Parathyroid adenoma (tissue), 2 donors: ENCODE results near the gene DIPK1A.

Experiments
- H2AFZ ChIP-seq: fragments of 300-600 bp; sonication (generic); one replicate; pipeline ENCODE4 v1.7.0; 2017; ENCODE audit warnings: antibody characterized with exemption, mild to moderate bottlenecking
- H3K27ac ChIP-seq: fragments of 300-600 bp; sonication (generic); one replicate; pipeline ENCODE4 v1.7.0; 2017
- H3K27me3 ChIP-seq: fragments of 300-600 bp; sonication (generic); one replicate; pipeline ENCODE4 v1.7.0; 2017; ENCODE audit warnings: low read length; ENCODE audit not compliant: control insufficient read depth, insufficient read depth
- H3K36me3 ChIP-seq: fragments of 300-600 bp; sonication (generic); one replicate; pipeline ENCODE4 v1.7.0; 2017; ENCODE audit warnings: low read length; ENCODE audit not compliant: control insufficient read depth, insufficient read depth
- H3K4me1 ChIP-seq: fragments of 300-600 bp; sonication (generic); one replicate; pipeline ENCODE4 v1.7.0; 2017; ENCODE audit warnings: control low read depth
- H3K4me2 ChIP-seq: fragments of 300-600 bp; sonication (generic); one replicate; pipeline ENCODE4 v1.7.0; 2017; ENCODE audit warnings: low read length
- H3K4me3 ChIP-seq: fragments of 300-600 bp; sonication (generic); one replicate; pipeline ENCODE4 v1.7.0; 2017; ENCODE audit warnings: low read depth, low read length
- H3K79me2 ChIP-seq: fragments of 300-600 bp; sonication (generic); one replicate; pipeline ENCODE4 v1.7.0; 2017; ENCODE audit warnings: control low read depth
- H3K9ac ChIP-seq: fragments of 300-600 bp; sonication (generic); one replicate; pipeline ENCODE4 v1.7.0; 2017; ENCODE audit warnings: mild to moderate bottlenecking
- H3K9me3 ChIP-seq: fragments of 300-600 bp; sonication (generic); one replicate; pipeline ENCODE4 v1.7.0; 2017; ENCODE audit warnings: low read length; ENCODE audit not compliant: control insufficient read depth
- CTCF ChIP-seq: fragments of 300-600 bp; sonication (generic); IDR thresholded peaks from one replicate; pipeline ENCODE4 v1.7.0; 2017; ENCODE audit warnings: antibody characterized with exemption, mild to moderate bottlenecking
- donor health status: primary hyperparathyroidism.

Gene DIPK1A

GRCh38 chr1:92803140-92803887 lies 157.9 kb downstream of the DIPK1A start:
- H3K4me2 ChIP-seq = no peak overlapping the region
- H3K27ac ChIP-seq = no peak overlapping the region
- H3K4me3 ChIP-seq = no peak overlapping the region
- TF ChIP-seq CTCF = no peak
- no peaks in the 10 kb centered on the region for H3K79me2 ChIP-seq
- no peak overlapping the region for H3K9ac ChIP-seq
- no peaks in the 10 kb centered on the region for H3K9me3 ChIP-seq
- no peaks in the 10 kb centered on the region for H3K36me3 ChIP-seq
- H3K4me1 ChIP-seq = no peaks in the 10 kb centered on the region
- no peak overlapping the region for H2AFZ ChIP-seq
- no peaks in the 10 kb centered on the region for H3K27me3 ChIP-seq

GRCh38 chr1:92797961-92798360 lies 163.3 kb downstream of the DIPK1A start:
- H3K27ac ChIP-seq = no peak overlapping the region
- no peaks in the 10 kb centered on the region for H3K4me1 ChIP-seq
- TF ChIP-seq CTCF = no peak
- H3K36me3 ChIP-seq = no peaks in the 10 kb centered on the region
- H2AFZ ChIP-seq = no peak overlapping the region
- H3K9ac ChIP-seq = no peak overlapping the region
- H3K4me3 ChIP-seq = no peak overlapping the region
- no peak overlapping the region for H3K4me2 ChIP-seq
- H3K9me3 ChIP-seq = no peaks in the 10 kb centered on the region
- no peaks in the 10 kb centered on the region for H3K27me3 ChIP-seq
- no peaks in the 10 kb centered on the region for H3K79me2 ChIP-seq

- Histone ChIP-seq H3K9me3 (no peaks in the 10 kb centered on the region), H3K36me3 (no peaks in the 10 kb centered on the region), H3K9ac (no peak overlapping the region), H3K4me2 (no peak overlapping the region), H3K4me3 (no peak overlapping the region), H3K79me2 (no peaks in the 10 kb centered on the region), H2AFZ (no peak overlapping the region), H3K4me1 (no peaks in the 10 kb centered on the region), H3K27me3 (no peaks in the 10 kb centered on the region), H3K27ac (no peak overlapping the region)
- TF ChIP-seq CTCF = no peak
Observed at GRCh38 chr1:92797297-92797696, 164.0 kb downstream of the DIPK1A start.

- Histone ChIP-seq H3K27ac (no peak overlapping the region), H2AFZ (no peak overlapping the region), H3K4me3 (no peak overlapping the region), H3K4me1 (no peaks in the 10 kb centered on the region), H3K79me2 (no peaks in the 10 kb centered on the region), H3K27me3 (no peaks in the 10 kb centered on the region), H3K36me3 (no peaks in the 10 kb centered on the region), H3K9me3 (no peaks in the 10 kb centered on the region), H3K9ac (no peak overlapping the region), H3K4me2 (no peak overlapping the region)
- no peak for TF ChIP-seq CTCF
Observed at GRCh38 chr1:92795166-92795565, 166.1 kb downstream of the DIPK1A start.

GRCh38 chr1:92792340-92792782 lies 168.9 kb downstream of the DIPK1A start:
- H3K27ac ChIP-seq = no peak overlapping the region
- H2AFZ ChIP-seq = no peak overlapping the region
- H3K4me2 ChIP-seq = no peak overlapping the region
- H3K9ac ChIP-seq = no peak overlapping the region
- no peak for TF ChIP-seq CTCF
- no peaks in the 10 kb centered on the region for H3K4me1 ChIP-seq
- H3K27me3 ChIP-seq = no peaks in the 10 kb centered on the region
- no peaks in the 10 kb centered on the region for H3K9me3 ChIP-seq
- no peak overlapping the region for H3K4me3 ChIP-seq
- H3K36me3 ChIP-seq = no peaks in the 10 kb centered on the region
- H3K79me2 ChIP-seq = no peaks in the 10 kb centered on the region
